Measurements from ENCODE around the gene WFDC10B.
"Not testable (repeated sequence)": the region's sequence is repeated elsewhere in the genome, so short reads cannot be mapped to it uniquely, and the experiment has no call there.

The WFDC10B gene

DNA sequence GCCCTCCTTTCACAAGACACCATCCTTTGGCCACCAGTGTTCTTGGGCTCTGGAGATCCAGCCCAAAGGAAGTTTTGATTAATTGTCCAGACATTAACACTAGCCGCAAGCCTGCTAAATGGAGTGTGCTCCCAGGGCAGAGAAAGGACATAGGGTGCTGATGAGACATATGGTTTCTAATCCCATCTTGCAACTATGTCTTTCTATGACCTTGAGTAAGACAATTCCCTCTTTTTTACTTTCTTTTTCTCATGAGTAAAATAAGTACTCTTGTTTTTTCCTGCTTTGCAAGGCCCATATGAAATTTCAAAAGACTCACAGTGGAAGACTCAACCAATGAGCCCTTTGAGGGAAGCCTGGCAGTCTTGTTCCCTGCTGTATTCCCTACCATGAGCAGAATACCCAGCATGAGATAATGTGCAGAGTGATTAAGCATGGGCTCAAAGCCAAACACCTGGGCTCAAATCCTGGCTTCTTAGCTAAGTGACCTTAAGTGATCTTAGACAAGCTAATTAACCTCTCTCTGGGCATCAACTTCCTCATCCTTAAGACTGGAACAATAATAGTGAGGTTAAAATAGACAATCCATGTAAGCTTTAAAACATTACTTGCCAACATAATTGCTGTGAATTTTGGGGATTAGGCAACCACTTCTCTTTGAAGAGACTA is at the start of gene WFDC10B:
TSS of gene WFDC10B (minus strand) at position 51 of the 669 bp plus-strand sequence. CDS start 19,027 bp downstream, outside the sequence.
- no peak for DNase-seq

DNA sequence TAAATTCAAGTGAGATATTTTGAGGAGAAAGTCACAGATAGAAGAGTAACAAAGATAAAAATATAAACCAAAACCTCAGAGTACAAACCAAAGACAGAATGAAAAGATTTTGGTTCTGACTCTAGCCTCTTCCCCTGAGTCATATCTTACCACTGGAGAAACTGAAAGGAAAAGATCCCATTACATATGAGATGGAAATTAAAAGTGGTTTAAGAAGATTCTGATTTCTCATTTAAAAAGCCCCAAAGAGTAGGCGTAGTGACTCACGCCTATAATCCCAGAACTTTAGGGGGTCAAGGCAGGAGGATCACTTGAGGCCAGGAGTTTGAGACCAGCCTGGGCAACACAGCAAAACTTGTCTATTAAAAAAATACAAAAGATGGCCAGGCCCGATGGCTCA is 47.9 kb upstream of the WFDC10B start:
- DNase-seq = peak; percentile 35

DNA sequence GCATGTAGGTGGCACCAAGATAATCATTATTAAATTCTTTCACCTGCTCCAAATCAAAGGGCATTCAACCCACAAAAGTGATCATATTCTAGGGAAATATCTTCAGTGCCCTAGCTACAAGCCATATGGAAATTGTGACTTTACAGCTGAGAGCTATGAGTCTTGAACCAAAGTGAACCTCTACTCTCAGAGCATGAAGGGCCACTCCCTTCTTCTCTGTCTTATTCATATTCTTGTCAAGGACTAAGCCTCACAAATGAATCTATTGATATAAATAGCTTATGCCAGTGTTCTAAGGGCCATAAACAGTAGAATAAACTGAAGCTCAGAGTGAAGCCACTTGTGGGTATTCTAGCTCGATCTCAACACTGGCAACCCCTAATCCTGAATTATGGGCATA is 46.9 kb upstream of the WFDC10B start:
- no peak for DNase-seq

DNA sequence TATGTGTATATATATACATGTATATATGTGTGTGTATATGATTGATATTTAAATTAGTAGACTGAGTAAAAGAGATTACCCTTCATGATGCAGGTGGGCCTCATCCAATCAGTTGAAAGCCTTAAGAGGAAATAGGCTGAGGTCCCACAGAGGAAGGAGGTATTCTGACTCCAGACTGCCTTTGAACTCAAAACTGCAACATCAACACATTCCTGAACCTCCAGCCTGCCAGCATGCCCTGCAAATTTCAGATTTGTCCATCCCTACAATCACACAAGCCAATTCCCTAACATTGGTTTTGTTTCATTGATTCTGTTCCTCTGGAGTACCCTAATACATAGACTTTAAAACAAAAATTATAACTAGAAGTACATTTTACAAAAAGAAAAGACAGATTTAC is 40.2 kb upstream of the WFDC10B start:
- no peak for DNase-seq

DNA sequence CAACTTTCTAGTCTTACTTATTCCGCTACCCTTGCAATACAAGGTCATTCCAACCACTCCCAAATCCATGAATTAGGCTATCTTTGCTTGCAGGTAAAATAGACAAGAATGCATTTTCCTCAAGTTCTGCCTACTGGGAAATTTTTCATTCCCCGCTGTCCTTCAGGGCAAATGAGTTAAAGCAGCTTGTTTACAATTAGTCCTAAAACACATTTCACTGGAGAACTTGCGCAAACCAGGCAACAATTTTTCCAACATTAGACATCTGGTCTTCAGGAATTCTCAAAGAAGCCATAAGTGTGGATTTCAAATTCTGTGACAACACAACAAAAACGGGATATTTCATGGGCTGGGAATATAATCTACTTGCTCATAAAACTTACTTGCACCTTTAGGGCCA is 37.8 kb upstream of the WFDC10B start:
- no peak for DNase-seq

GRCh38 chr20:45735988-45736387 is 31.2 kb upstream of the WFDC10B start:
- no peak for DNase-seq

DNA sequence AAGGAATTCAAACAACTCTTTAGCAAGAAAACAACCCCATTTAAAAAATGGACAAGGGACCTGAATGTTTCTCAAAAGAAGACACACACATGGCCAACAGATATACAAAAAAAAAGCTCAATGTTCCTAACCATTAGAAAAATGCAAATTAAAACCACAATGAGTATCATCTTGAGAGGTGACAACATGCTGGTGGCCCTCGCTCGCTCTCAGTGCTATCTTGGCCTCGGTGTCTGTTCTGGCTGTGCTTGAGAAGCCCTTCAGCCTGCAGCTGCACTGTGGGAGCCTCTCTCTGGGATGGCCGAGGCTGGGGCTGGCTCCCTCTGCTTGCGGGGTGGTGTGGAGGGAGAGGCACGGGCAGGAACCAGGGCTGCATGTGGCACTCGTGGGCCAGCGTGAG is 30.7 kb upstream of the WFDC10B start:
- no peak for DNase-seq

DNA sequence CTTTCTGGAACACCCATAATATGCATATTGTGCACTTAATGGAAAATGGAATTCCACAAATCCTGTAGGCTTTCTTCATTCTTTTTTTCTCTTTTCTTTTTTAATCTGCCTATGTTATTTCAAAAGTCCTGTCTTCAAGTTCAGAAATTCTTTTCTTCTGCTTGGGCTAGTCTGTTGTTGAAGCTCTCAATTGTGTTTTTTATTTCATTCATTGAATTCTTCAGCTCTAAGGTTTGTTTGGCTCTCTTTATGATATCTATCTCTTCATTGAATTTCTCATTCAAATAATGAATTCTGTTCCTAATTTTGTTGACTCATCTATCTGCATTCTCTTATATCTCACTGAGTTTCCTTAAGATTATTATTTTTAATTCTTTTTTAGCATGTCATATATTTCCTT is 27.4 kb upstream of the WFDC10B start:
- no peak for DNase-seq

DNA sequence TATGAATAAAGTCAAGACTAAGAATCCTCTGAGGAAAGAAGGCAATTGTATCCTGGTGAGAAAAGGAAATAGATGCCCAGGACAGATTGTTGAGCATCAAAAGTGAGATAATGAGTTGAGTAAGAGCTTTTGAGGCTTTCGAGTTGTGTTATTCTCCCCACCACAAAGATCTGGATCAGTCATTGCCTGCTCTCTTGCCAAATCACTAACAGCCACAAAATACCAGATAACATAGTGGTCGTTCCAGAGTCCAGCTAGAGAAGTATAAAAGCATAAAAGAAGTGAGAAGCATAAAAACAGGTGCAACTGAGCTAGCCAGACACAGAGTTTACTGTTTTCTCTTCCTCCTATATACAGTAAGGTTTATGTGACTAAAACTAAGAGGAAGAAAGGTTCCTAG is 22.2 kb upstream of the WFDC10B start:
- DNase-seq = no peak

- no peak for DNase-seq
Measured at GRCh38 chr20:45725134-45725533, 20.3 kb upstream of the WFDC10B start.

DNA sequence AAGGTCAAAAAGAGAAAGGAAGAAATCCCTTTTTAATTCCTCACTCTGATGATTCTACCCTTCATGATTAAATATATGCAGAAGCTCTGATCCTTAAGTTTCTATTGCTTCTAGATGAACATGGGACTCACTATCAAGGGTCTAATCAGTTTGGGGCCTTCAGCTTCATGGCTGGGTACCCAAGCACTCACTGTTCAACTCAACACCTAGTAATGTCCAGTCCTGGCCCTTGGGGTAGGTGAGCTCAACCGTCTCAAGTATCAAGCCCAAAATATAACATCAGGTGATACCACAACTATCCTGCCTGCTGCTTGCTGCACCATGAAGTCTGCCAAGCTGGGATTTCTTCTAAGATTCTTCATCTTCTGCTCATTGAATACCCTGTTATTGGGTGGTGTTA is 17.2 kb upstream of the WFDC10B start, which contains the start of gene SPINT4:
TSS of gene SPINT4 (plus strand) at position 301 of the 400 bp plus-strand sequence. CDS start at position 322, 21 bp downstream.
- DNase-seq = no peak

DNA sequence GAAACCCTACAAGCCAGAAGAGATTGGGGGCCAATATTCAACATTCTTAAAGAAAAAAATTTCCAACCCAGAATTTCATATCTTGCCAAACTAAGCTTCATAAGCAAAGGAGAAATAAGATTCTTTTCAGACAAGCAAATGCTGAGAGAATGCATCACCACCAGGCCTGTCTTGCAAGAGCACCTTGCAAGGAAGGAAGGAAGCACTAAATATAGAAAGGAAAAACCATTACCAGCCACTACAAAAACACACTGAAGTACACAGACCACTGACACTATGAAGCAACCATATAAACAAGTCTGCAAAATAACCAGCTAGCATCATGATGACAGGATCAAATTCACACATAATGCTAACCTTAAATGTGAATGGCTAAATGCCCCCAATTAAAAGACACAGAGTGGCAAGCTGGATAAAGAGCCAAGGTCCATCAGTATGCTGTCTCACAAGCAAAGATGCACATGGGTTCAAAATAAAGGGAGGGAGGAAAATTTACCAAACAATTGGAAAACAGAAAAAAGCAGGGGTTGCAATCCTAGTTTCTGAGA is 11.4 kb upstream of the WFDC10B start:
- DNase-seq = not testable (repeated sequence)

GRCh38 chr20:45701873-45702272 is 2.9 kb downstream of the WFDC10B start, which contains the start of gene WFDC13:
Gene WFDC13, plus strand, starts transcription at chr20:45702038. Its CDS starts 86 bp downstream, at chr20:45702124.
- no peak for DNase-seq

GRCh38 chr20:45701104-45701503 is 3.7 kb downstream of the WFDC10B start:
- no peak for DNase-seq

DNA sequence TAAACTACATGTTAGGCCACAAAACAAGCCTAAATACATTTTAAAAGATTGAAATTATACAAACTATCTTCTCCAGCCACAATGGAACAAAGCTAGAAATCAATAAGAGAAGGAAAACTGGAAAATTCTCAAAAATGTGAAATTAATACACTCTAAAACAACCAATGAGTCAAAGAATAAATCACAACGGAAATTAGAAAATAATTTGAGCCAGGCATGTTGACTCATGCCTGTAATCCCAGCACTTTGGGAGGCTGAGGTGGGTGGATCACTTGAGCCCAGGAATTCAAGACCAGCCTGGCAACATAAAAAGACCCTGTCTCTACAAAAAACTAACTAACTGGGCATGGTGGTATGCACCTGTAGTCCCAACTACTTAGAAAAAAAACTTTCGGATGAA is 9.3 kb downstream of the WFDC10B start:
- DNase-seq = no peak

DNA sequence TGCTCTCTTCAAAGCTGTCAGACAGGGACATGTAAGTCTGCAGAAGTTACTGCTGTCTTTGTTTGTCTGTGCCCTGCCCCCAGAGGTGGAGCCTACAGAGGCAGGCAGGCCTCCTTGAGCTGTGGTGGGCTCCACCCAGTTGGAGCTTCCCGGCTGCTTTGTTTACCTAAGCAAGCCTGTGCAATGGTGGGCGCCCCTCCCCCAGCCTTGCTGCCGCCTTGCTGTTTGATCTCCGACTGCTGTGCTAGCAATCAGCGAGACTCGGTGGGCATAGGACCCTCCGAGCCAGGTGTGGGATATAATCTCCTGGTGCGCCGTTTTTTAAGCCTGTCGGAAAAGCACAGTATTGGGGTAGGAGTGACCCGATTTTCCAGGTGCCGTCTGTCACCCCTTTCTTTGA is 11.5 kb downstream of the WFDC10B start:
- not testable (repeated sequence) for DNase-seq

GRCh38 chr20:45685896-45686295 is 18.9 kb downstream of the WFDC10B start:
- no peak for DNase-seq

DNA sequence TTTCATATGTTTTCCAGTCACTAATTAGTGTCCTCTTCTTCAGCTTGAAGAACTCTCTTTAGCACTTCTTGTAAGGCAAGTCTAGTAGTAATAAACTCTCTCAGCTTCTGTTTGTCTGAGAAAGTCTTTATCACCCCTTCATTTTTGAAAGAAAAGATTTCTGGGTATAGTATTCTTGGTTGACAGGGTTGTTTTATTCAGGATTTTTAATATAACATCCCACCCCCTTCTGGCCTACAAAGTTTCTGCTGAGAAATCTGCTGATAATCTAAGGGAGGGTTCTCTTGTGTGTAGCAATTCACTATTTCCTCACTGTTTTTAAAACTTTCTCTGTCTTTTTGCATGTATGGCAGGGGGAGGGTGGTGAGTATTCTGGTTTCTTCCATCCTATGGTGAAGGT is 25.2 kb downstream of the WFDC10B start:
- no peak for DNase-seq

- DNase-seq = no peak
Measured at GRCh38 chr20:45672765-45673164, 32.1 kb downstream of the WFDC10B start.

DNA sequence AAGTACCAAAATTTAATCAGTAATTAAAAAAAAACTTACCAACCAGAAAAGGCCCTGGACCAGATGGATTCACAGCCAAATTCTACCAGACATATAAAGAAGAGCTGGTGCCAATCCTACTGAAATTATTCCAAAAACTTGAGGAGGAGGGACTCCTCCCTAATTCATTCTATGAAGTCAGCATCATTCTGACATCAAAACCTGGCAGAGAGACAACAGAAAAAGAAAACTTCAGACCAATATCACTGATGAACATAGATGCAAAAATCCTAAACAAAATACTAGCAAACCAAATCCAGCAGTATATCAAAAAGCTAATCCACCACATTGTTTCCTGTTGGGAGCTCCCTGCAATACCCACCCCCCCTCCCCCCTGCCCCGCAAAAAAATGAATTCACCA is 34.7 kb downstream of the WFDC10B start, which contains the start of gene WFDC11:
TSS of gene WFDC11 (minus strand) at position 101 of the 400 bp plus-strand sequence. CDS start 19,639 bp downstream, outside the sequence.
- no peak for DNase-seq

DNA sequence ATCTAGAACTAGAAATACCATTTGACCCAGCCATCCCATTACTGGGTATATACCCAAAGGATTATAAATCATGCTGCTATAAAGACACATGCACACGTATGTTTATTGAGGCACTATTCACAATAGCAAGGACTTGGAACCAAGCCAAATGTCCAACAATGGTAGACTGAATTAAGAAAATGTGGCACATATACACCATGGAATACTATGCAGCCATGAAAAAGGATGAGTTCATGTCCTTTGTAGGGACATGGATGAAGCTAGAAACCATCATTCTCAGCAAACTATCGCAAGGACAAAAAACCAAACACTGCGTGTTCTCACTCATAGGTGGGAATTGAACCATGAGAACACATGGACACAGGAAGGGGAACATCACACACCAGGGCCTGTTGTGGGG is 47.8 kb downstream of the WFDC10B start:
- DNase-seq = not testable (repeated sequence)

DNA sequence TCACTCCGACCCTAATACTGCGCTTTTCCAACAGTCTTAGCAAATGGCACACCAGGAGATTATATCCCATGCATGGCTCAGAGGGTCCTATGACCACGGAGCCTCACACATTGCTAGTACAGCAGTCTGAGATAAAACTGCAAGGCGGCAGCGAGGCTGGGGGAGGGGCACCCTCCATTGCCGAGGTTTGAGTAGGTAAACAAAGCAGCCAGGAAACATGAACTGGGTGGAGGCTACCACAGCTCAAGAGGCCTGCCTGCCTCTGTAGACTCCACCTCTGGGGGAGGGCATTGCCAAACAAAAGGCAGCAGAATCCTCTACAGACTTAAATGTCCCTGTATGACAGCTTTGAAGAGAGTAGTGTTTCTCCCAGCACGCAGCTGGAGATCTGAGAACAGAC is 53.1 kb downstream of the WFDC10B start:
- not testable (repeated sequence) for DNase-seq

GRCh38 chr20:45649312-45649863 is 55.4 kb downstream of the WFDC10B start:
- no peak for DNase-seq

DNA sequence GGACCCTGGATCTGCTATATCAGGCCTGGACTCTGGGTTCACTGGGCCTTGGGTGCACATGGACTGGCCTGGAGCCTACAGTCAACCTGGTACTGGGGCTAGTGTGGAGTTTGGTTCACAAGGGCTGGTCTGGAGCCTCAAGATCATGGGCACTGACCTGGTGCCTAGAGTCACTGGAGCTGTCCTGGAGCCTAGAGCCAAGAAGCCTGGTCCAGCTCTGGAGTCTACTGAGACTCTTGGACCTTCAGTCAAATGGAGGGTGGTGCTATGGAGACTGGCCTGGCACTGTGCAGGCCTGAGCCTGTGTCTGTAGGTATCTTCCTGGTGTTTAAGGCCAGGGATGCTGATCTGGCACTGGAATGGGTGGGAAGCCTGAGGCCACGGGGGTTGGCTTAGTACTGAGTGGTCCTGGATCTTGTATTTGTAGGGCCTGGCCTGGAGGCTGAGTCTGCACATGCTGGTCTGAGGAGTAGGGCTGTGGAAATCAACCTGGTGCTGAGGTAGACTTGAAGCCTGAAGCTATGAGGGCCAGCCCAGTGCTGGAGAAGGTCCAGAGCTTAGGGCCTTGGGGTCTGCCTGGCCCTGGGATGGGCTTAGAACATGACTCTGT is 57.3 kb downstream of the WFDC10B start:
- no peak for DNase-seq
